CD4-positive, alpha-beta memory T cell (primary cell): ENCODE measurements around the gene SRRM5. TPM values are rescaled to one million over a fixed set of nuclear protein-coding genes. Genes with fewer than 3 reads are reported as not detected.
"Not testable (repeated sequence)": the region's sequence is repeated elsewhere in the genome, so short reads cannot be mapped to it uniquely, and the experiment has no call there.

Experiments
- CTCF ChIA-PET: fragments of 350-600 bp; sonication (Branson Sonifier 250); formaldehyde crosslinking; loops from one replicate; lab custom pipeline; 2021; ENCODE audit warnings: inconsistent platforms; ENCODE audit not compliant: partially characterized antibody; lab: Charles Lee
- POLR2A ChIA-PET: fragments of 350-600 bp; sonication (Branson Sonifier 250); formaldehyde crosslinking; loops from one replicate; lab custom pipeline; 2021; ENCODE audit not compliant: partially characterized antibody; lab: Charles Lee
- DNase-seq, 5 donors: peaks; one replicate each; pipeline versions ENCODE4 v3.0.0 to v3.0.0-alpha.2; 2020 to 2022; ENCODE audit warnings: mixed read lengths in 1 of 5
- H3K27ac ChIP-seq: one replicate; pipeline ENCODE4 v1.7.0; 2013; ENCODE audit warnings: low read depth, low read length
- H3K27me3 ChIP-seq: 2 replicates; pipeline ENCODE4 v1.7.0; 2013; ENCODE audit warnings: mild to moderate bottlenecking, low read length, moderate library complexity; ENCODE audit not compliant: insufficient read depth
- H3K36me3 ChIP-seq: 2 replicates; pipeline ENCODE4 v1.7.0; 2013; ENCODE audit warnings: mild to moderate bottlenecking, low read length, moderate library complexity; ENCODE audit not compliant: insufficient read depth
- H3K4me1 ChIP-seq: 2 replicates; pipeline ENCODE4 v1.7.0; 2013; ENCODE audit warnings: mild to moderate bottlenecking, low read length, moderate library complexity; ENCODE audit not compliant: insufficient read depth
- H3K4me3 ChIP-seq, 2 donors: one replicate each; pipeline ENCODE4 v1.7.0; 2013; ENCODE audit warnings: low read length in 2 of 2, mild to moderate bottlenecking in 1 of 2
- H3K9me3 ChIP-seq, 2 donors: one replicate each; pipeline ENCODE4 v1.7.0; 2013; ENCODE audit warnings: low read length in 2 of 2, control low read depth in 1 of 2; ENCODE audit not compliant: control insufficient read depth in 1 of 2
- H3K27ac Mint-ChIP-seq, 7 donors: one replicate each; pipeline ENCODE4 v1.8.0; 2020 to 2021; ENCODE audit warnings: mixed read lengths in 7 of 7, mild to moderate bottlenecking in 6 of 7, inconsistent platforms in 3 of 7, moderate library complexity in 3 of 7
- H3K27me3 Mint-ChIP-seq, 2 donors: one replicate each; pipeline ENCODE4 v1.8.0; 2020 to 2021; ENCODE audit warnings: mixed read lengths in 2 of 2
- H3K36me3 Mint-ChIP-seq, 2 donors: one replicate each; pipeline ENCODE4 v1.8.0; 2020 to 2021; ENCODE audit warnings: mixed read lengths in 2 of 2, inconsistent platforms in 1 of 2, mild to moderate bottlenecking in 1 of 2
- H3K4me1 Mint-ChIP-seq, 4 donors: one replicate each; pipeline ENCODE4 v1.8.0; 2020 to 2021; ENCODE audit warnings: mixed read lengths in 4 of 4, mild to moderate bottlenecking in 1 of 4
- H3K4me3 Mint-ChIP-seq, 8 donors: one replicate each; pipeline ENCODE4 v1.8.0; 2020 to 2021; ENCODE audit warnings: mixed read lengths in 8 of 8, mild to moderate bottlenecking in 7 of 8, moderate library complexity in 6 of 8, inconsistent platforms in 3 of 8
- H3K9me3 Mint-ChIP-seq, 8 donors: one replicate each; pipeline ENCODE4 v1.8.0; 2020 to 2021; ENCODE audit warnings: mixed read lengths in 8 of 8, mild to moderate bottlenecking in 5 of 8, inconsistent platforms in 3 of 8, moderate library complexity in 1 of 8
- intact Hi-C: fragments of 100-400 bp; cut with micrococcal nuclease; formaldehyde crosslinking; loops from one replicate; pipeline ENCODE4 v1.15.1; 2023
- polyA plus RNA-seq, 2 donors: library from polyadenylated mRNA; unstranded; fragments of 300-500 nt; fragmentation: Illumina TruSeq; gene quantifications; one replicate each; pipeline ENCODE4 v1.2.3, GENCODE V29; 2021
- total RNA-seq, 2 experiments: library from RNA; stranded (reverse); gene quantifications; one replicate each; pipeline ENCODE4 v1.2.3, GENCODE V29; 2021

Gene SRRM5
- total and polyA plus RNA-seq, 4 experiments from 2014 or later = 0.10 to 0.99 (median 0.83) TPM; not detected in 1

- peaks cover 3 to 24% (median 12%) of the 10 kb centered on the region in 4 donors for H3K4me1 Mint-ChIP-seq
- H3K27ac Mint-ChIP-seq, POLR2A ChIA-PET: not testable (repeated sequence)
Observed at GRCh38 chr19:43587029-43587428, 24.9 kb upstream of the SRRM5 start.

GRCh38 chr19:43589277-43589676 is 22.6 kb upstream of the SRRM5 start:
- intact Hi-C loops = no loop called here
- Mint-ChIP-seq H3K9me3 (no peaks in the 10 kb centered on the region), H3K4me3 (no peak overlapping the region), H3K27me3 (no peaks in the 10 kb centered on the region), H3K4me1 (peaks cover 9 to 30% (median 19%) of the 10 kb centered on the region in 4 donors), H3K36me3 (peaks cover 7 to 18% of the 10 kb centered on the region in 2 donors), H3K27ac (peak overlapping the region in 6 of 7 donors; percentile 11 to 75 (median 58))
- no peaks in the 10 kb centered on the region for H3K27me3 ChIP-seq
- no peaks in the 10 kb centered on the region for H3K9me3 ChIP-seq
- DNase-seq = no peak
- no peak overlapping the region for H3K4me3 ChIP-seq
- H3K4me1 ChIP-seq = peaks cover 4% of the 10 kb centered on the region
- peaks cover 7% of the 10 kb centered on the region for H3K36me3 ChIP-seq
- H3K27ac ChIP-seq = no peak overlapping the region
- POLR2A ChIA-PET = no interaction called here
- CTCF ChIA-PET = interaction anchor here (1.0 to 3.2 kb wide), 2 partner anchors 35 to 53 kb away, joined by 3 to 19 read pairs; no protein-coding TSS in a partner anchor

More at GRCh38 chr19:43587029-43587428, 24.9 kb upstream of the SRRM5 start:
- H3K9me3 Mint-ChIP-seq, intact Hi-C loops, H3K9me3 ChIP-seq, H3K27me3 ChIP-seq, H3K36me3 Mint-ChIP-seq, H3K27ac ChIP-seq, H3K27me3 Mint-ChIP-seq, DNase-seq, H3K4me3 ChIP-seq, H3K4me3 Mint-ChIP-seq, H3K4me1 ChIP-seq, H3K36me3 ChIP-seq: not testable (repeated sequence)
- CTCF ChIA-PET = interaction anchor here (1.2 kb wide), 1 partner anchor 12 kb away, joined by 5 read pairs; the partner anchor contains the start of genes PINLYP and XRCC1

GRCh38 chr19:43589678-43590077 is 22.2 kb upstream of the SRRM5 start:
- H3K36me3 ChIP-seq = peaks cover 7% of the 10 kb centered on the region
- no peak overlapping the region for H3K27ac ChIP-seq
- ChIA-PET POLR2A (no interaction called here), CTCF (interaction anchor here (3.2 kb wide), 1 partner anchor 35 kb away, joined by 19 read pairs; no protein-coding TSS in a partner anchor)
- H3K4me3 Mint-ChIP-seq = no peak overlapping the region
- no peak for DNase-seq
- H3K4me1 Mint-ChIP-seq = peaks cover 9 to 28% (median 16%) of the 10 kb centered on the region in 4 donors
- H3K27me3 ChIP-seq = no peaks in the 10 kb centered on the region
- H3K27me3 Mint-ChIP-seq = no peaks in the 10 kb centered on the region
- no peaks in the 10 kb centered on the region for H3K9me3 Mint-ChIP-seq
- H3K27ac Mint-ChIP-seq = peak overlapping the region in 6 of 7 donors; percentile 11 to 75 (median 58)
- H3K9me3 ChIP-seq = no peaks in the 10 kb centered on the region
- peaks cover 8% of the 10 kb centered on the region for H3K4me1 ChIP-seq
- H3K36me3 Mint-ChIP-seq = peaks cover 7 to 18% of the 10 kb centered on the region in 2 donors
- intact Hi-C loops = no loop called here
- H3K4me3 ChIP-seq = no peak overlapping the region

- H3K27ac Mint-ChIP-seq = no peak overlapping the region
- H3K36me3 Mint-ChIP-seq = peaks cover 7 to 29% of the 10 kb centered on the region in 2 donors
- POLR2A ChIA-PET = interaction anchor here (0.6 kb wide), 1 partner anchor 30 kb away, joined by 3 read pairs; no protein-coding TSS in a partner anchor
Observed at GRCh38 chr19:43591904-43592772, 19.8 kb upstream of the SRRM5 start.

GRCh38 chr19:43592800-43593350 is 19.0 kb upstream of the SRRM5 start:
- Mint-ChIP-seq H3K9me3 (no peaks in the 10 kb centered on the region), H3K4me1 (peaks cover 23 to 50% (median 35%) of the 10 kb centered on the region in 4 donors), H3K4me3 (peak overlapping the region in 1 of 8 donors; percentile 78), H3K27me3 (no peaks in the 10 kb centered on the region), H3K36me3 (peaks cover 7 to 32% of the 10 kb centered on the region in 2 donors), H3K27ac (peak overlapping the region in 2 of 7 donors; percentile 42 to 85)
- Histone ChIP-seq H3K4me3 (no peak overlapping the region), H3K9me3 (no peaks in the 10 kb centered on the region), H3K4me1 (peaks cover 21% of the 10 kb centered on the region), H3K27ac (no peak overlapping the region), H3K36me3 (peaks cover 7% of the 10 kb centered on the region), H3K27me3 (no peaks in the 10 kb centered on the region)
- DNase-seq = no peak
- intact Hi-C loops = no loop called here
- POLR2A ChIA-PET = interaction anchor here (4.4 to 5.1 kb wide), 2 partner anchors 18 to 38 kb away, joined by 49 to 61 read pairs; partner anchors contain the start of genes PINLYP and XRCC1
- CTCF ChIA-PET = interaction anchor here (3.9 to 7.2 kb wide), 4 partner anchors 23 to 145 kb away, joined by 16 to 245 read pairs (median 51); no protein-coding TSS in a partner anchor

More at GRCh38 chr19:43591904-43592772, 19.8 kb upstream of the SRRM5 start:
- Histone ChIP-seq H3K27me3 (no peaks in the 10 kb centered on the region), H3K36me3 (peaks cover 7% of the 10 kb centered on the region), H3K4me1 (peaks cover 14% of the 10 kb centered on the region), H3K27ac (no peak overlapping the region), H3K4me3 (no peak overlapping the region), H3K9me3 (no peaks in the 10 kb centered on the region)
- Mint-ChIP-seq H3K4me1 (peaks cover 16 to 43% (median 28%) of the 10 kb centered on the region in 4 donors), H3K27me3 (no peaks in the 10 kb centered on the region), H3K4me3 (no peak overlapping the region), H3K9me3 (no peaks in the 10 kb centered on the region)
- intact Hi-C loops = no loop called here
- CTCF ChIA-PET = interaction anchor here (4.2 to 7.2 kb wide), 2 partner anchors 30 to 39 kb away, joined by 59 to 245 read pairs; no protein-coding TSS in a partner anchor
- DNase-seq = no peak

- peaks cover 27 to 58% (median 42%) of the 10 kb centered on the region in 4 donors for H3K4me1 Mint-ChIP-seq
- intact Hi-C loops = loop anchor here (1.0 to 2.0 kb wide), 3 partner anchors 67 to 155 kb away; partner anchors contain the start of gene ETHE1
- peaks cover 14% of the 10 kb centered on the region for H3K36me3 ChIP-seq
- peak overlapping the region in 7 of 8 donors; percentile 27 to 98 (median 94) for H3K4me3 Mint-ChIP-seq
- H3K27me3 ChIP-seq = no peaks in the 10 kb centered on the region
- peaks cover 26% of the 10 kb centered on the region for H3K4me1 ChIP-seq
- no peaks in the 10 kb centered on the region for H3K27me3 Mint-ChIP-seq
- H3K36me3 Mint-ChIP-seq = peaks cover 7 to 36% of the 10 kb centered on the region in 2 donors
- H3K9me3 ChIP-seq = no peaks in the 10 kb centered on the region
- H3K27ac Mint-ChIP-seq = peak overlapping the region; percentile 22 to 100 (median 96)
- CTCF ChIA-PET = interaction anchor here (0.9 to 7.2 kb wide), 34 partner anchors 9 to 216 kb away, joined by 3 to 245 read pairs (median 8); partner anchors contain the start of genes PHLDB3, PINLYP, XRCC1 and ZNF575
- DNase-seq = no peak
- no peaks in the 10 kb centered on the region for H3K9me3 Mint-ChIP-seq
- peak overlapping the region; percentile 93 for H3K27ac ChIP-seq
- POLR2A ChIA-PET = interaction anchor here (0.9 to 5.1 kb wide), 19 partner anchors 19 to 191 kb away, joined by 3 to 61 read pairs (median 6); partner anchors contain the start of genes PINLYP, PLAUR, XRCC1 and ZNF575
- no peak overlapping the region for H3K4me3 ChIP-seq
Observed at GRCh38 chr19:43594081-43594697, 17.7 kb upstream of the SRRM5 start.
